Vagina (tissue), 2 donors: ENCODE measurements around the gene DUSP15. TPM values are rescaled to one million over a fixed set of nuclear protein-coding genes. Genes with fewer than 3 reads are reported as not detected.

Experiments used
- DNase-seq, 2 donors: peaks; one replicate each; pipeline ENCODE4 v3.0.0-alpha.2; 2017; ENCODE audit errors: extremely low spot score in 2 of 2
- H3K27ac ChIP-seq: fragments of 200-600 bp; sonication (generic); one replicate; pipeline ENCODE4 v1.5.1; 2019
- H3K27me3 ChIP-seq: fragments of 200-600 bp; sonication (generic); one replicate; pipeline ENCODE4 v1.5.1; 2019
- H3K36me3 ChIP-seq, 2 donors: fragments of 200-600 bp; sonication (generic); one replicate each; pipeline ENCODE4 v1.5.1; 2017 to 2019
- H3K4me1 ChIP-seq: fragments of 200-600 bp; sonication (generic); one replicate; pipeline ENCODE4 v1.5.1; 2019
- H3K4me3 ChIP-seq, 2 donors: fragments of 200-600 bp; sonication (generic); 1 replicate in 1 of 2; 2 replicates in 1 of 2; pipeline ENCODE4 v1.5.1; 2016 to 2019
- H3K9me3 ChIP-seq: fragments of 200-600 bp; sonication (generic); one replicate; pipeline ENCODE4 v1.5.1; 2019
- POLR2A ChIP-seq, 2 donors: fragments of 450-650 bp; IDR thresholded peaks; one replicate each; pipeline ENCODE4 v1.6.1; 2017; ENCODE audit warnings: antibody characterized with exemption in 2 of 2, mild to moderate bottlenecking in 2 of 2, moderate library complexity in 2 of 2
- POLR2AphosphoS5 ChIP-seq, 2 donors: sonication (generic); formaldehyde crosslinking; IDR thresholded peaks; one replicate each; pipeline ENCODE4 v1.9.0; 2017; ENCODE audit warnings: antibody characterized with exemption in 2 of 2, mild to moderate bottlenecking in 2 of 2, low read depth in 1 of 2; ENCODE audit not compliant: insufficient read depth in 1 of 2
- intact Hi-C: fragments of 100-400 bp; cut with DNase I; formaldehyde crosslinking; loops from one replicate; pipeline ENCODE4 v1.15.1; 2023
- total RNA-seq: library from RNA; depleted of rRNA; stranded (reverse); fragments of >200 nt; gene quantifications from one replicate; pipeline ENCODE4 v1.2.3, GENCODE V29; 2016
- TF ChIP-seq, protein P1 (sequence below), 3 experiments: fragments of 450-650 bp in 2 of 3; fragments of 200-600 bp in 1 of 3; sonication (generic) in 1 of 3; IDR thresholded peaks; one replicate each; pipeline ENCODE4 v1.5.1; 2017 to 2019; ENCODE audit warnings: antibody characterized with exemption in 3 of 3, mild to moderate bottlenecking in 2 of 3, moderate library complexity in 2 of 3

The DUSP15 gene
- total RNA-seq, 1 donor from 2014 or later: 2.5 TPM

DNA sequence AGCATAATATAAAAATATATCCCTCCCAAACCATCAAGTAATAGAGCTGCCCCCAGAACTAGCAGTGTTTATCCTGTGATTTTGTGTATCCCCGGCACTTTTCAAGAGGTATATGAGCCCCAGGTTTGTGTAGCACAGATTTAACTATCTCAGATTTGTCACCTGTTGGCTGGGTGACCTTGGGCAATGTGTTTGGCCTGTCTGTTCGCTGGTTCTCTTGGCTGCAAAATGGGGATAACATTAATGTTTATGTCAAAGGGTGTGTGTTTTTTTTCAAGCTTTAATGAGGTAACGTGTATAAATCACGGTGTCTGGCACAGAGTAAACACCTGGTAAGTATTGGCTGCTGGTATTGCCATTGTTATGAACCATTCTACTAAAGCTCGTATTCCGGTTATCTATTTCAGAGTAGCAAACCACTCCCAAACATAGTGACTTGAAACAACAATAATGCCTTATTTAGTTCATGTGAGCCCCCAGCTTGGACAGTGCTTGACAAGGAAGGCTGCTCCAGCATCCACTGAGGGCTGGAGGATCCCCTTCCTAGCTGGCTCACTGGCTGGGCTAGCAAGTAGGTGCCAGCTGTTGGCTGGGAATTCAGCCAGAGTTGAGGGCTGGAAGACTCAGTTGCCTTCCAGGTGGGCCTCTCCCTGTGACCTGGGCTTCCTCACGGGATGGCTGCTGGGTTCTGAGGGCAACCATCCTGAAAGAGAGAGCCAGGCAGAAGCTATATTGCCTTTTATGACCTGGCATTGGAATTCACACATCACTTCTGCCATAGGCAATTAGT lies 45.4 kb upstream of the DUSP15 start:
- intact Hi-C loops: no loop called here
- Histone ChIP-seq H3K4me3 (no peak overlapping the region), H3K4me1 (no peaks in the 10 kb centered on the region), H3K9me3 (no peaks in the 10 kb centered on the region), H3K36me3 (no peaks in the 10 kb centered on the region), H3K27ac (no peak overlapping the region), H3K27me3 (no peaks in the 10 kb centered on the region)
- no peak for DNase-seq
- no peak for TF ChIP-seq POLR2AphosphoS5 (IDR thresholded peaks at IDR 0.05; ENCODE audit: insufficient read depth in 1 of 2, low read depth in 1 of 2)

GRCh38 chr20:31914170-31914569 lies 43.8 kb upstream of the DUSP15 start:
- no peak for DNase-seq
- no peaks in the 10 kb centered on the region for H3K27me3 ChIP-seq
- intact Hi-C loops: no loop called here
- no peaks in the 10 kb centered on the region for H3K9me3 ChIP-seq
- H3K4me1 ChIP-seq: no peaks in the 10 kb centered on the region
- no peak overlapping the region for H3K4me3 ChIP-seq
- no peak overlapping the region for H3K27ac ChIP-seq
- TF ChIP-seq POLR2AphosphoS5 (IDR thresholded peaks at IDR 0.05; ENCODE audit: insufficient read depth in 1 of 2, low read depth in 1 of 2) (no peak), POLR2A (IDR thresholded peaks at IDR 0.05) (no peak)
- TF ChIP-seq, protein P1, sequence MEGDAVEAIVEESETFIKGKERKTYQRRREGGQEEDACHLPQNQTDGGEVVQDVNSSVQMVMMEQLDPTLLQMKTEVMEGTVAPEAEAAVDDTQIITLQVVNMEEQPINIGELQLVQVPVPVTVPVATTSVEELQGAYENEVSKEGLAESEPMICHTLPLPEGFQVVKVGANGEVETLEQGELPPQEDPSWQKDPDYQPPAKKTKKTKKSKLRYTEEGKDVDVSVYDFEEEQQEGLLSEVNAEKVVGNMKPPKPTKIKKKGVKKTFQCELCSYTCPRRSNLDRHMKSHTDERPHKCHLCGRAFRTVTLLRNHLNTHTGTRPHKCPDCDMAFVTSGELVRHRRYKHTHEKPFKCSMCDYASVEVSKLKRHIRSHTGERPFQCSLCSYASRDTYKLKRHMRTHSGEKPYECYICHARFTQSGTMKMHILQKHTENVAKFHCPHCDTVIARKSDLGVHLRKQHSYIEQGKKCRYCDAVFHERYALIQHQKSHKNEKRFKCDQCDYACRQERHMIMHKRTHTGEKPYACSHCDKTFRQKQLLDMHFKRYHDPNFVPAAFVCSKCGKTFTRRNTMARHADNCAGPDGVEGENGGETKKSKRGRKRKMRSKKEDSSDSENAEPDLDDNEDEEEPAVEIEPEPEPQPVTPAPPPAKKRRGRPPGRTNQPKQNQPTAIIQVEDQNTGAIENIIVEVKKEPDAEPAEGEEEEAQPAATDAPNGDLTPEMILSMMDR (IDR thresholded peaks at IDR 0.05): no peak
- H3K36me3 ChIP-seq: no peaks in the 10 kb centered on the region

DNA sequence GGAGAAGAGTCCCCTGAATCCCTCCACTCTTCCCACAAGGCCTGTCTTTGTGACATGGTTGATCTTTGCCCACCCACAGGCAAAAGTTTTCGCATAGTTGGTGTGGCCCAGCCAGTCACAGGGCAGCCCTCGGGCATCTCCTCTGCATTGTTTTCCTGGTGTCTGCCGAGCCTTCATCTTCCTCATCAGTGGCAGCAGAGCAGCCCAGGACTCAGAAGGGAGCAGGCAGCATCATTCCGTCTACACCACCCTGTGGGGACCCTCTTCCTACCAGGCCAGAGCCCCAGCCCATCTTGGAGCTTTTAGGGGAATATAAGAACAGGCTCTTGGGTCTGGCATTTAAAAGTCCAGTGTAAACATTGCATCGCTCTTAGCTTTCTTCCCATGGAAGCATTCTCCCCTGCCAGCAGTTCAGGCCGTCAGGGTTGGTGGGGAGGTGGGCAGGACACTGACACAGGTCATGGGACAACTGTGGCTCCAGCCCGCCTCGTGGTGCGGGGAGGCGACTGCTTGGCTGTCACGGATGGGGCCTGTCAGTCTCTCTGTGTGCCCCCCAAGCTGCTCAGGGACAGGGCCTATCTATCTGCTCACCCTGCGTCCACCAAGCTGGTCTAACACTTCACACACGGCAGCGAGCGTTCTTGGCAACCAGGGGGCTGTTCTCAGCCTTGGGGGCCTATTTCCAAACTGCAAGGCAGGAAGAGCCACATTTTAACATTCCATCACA lies 43.3 kb upstream of the DUSP15 start:
- Histone ChIP-seq H3K36me3 (no peaks in the 10 kb centered on the region), H3K4me3 (no peak overlapping the region), H3K27me3 (no peaks in the 10 kb centered on the region), H3K4me1 (no peaks in the 10 kb centered on the region), H3K9me3 (no peaks in the 10 kb centered on the region), H3K27ac (no peak overlapping the region)
- DNase-seq: no peak
- intact Hi-C loops: no loop called here
- TF ChIP-seq, protein P1 (IDR thresholded peaks at IDR 0.05): no peak
- no peak for TF ChIP-seq POLR2A (IDR thresholded peaks at IDR 0.05)
- TF ChIP-seq POLR2AphosphoS5 (IDR thresholded peaks at IDR 0.05; ENCODE audit: insufficient read depth in 1 of 2, low read depth in 1 of 2): no peak

GRCh38 chr20:31910071-31910803 lies 39.9 kb upstream of the DUSP15 start:
- Histone ChIP-seq H3K4me1 (no peaks in the 10 kb centered on the region), H3K4me3 (no peak overlapping the region), H3K27me3 (no peaks in the 10 kb centered on the region), H3K36me3 (no peaks in the 10 kb centered on the region), H3K9me3 (no peaks in the 10 kb centered on the region), H3K27ac (no peak overlapping the region)
- DNase-seq: no peak
- intact Hi-C loops: no loop called here
- TF ChIP-seq POLR2AphosphoS5 (IDR thresholded peaks at IDR 0.05; ENCODE audit: insufficient read depth in 1 of 2, low read depth in 1 of 2) (no peak), POLR2A (IDR thresholded peaks at IDR 0.05) (no peak)
- TF ChIP-seq, protein P1 (IDR thresholded peaks at IDR 0.05): no peak

DNA sequence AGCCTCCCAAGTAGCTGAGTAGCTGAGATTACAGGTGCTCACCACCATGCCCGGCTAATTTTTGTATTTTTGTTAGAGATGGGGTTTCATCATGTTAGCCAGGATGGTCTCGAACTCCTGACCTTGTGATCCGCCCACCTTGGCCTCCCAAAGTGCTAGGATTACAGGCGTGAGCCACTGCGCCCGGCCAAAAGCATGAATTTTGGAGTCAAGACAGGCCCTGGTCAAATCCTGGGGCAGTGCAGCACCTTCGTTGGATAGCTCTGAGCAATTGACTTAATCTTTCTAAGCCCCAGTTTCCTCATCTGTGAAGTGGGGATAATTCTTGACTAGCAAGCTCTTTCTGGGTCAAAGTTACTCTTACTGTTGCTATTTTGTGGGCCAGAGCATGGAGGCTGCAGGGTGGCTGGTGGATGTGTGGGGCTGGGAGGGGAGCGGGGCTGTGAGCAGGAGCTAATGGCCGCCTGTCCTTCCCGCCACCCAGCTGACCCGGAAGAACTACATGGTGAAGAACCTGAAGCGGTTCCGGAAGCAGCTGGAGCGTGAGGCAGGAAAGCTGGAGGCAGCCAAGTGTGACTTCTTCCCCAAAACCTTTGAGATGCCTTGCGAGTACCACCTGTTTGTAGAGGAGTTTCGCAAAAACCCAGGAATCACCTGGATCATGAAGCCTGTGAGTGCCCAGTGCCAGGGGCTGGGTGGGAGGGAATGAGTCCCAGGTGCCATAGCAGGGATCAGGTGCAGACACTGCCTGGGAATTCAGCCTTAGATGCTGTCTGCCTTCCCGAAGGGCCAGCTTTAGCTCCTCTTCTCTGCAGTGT lies 39.1 kb upstream of the DUSP15 start:
- Histone ChIP-seq H3K27me3 (no peaks in the 10 kb centered on the region), H3K4me1 (no peaks in the 10 kb centered on the region), H3K36me3 (no peaks in the 10 kb centered on the region), H3K9me3 (no peaks in the 10 kb centered on the region), H3K27ac (no peak overlapping the region), H3K4me3 (no peak overlapping the region)
- DNase-seq: no peak
- intact Hi-C loops: no loop called here
- TF ChIP-seq POLR2A (IDR thresholded peaks at IDR 0.05): no peak
- TF ChIP-seq, protein P1 (IDR thresholded peaks at IDR 0.05): no peak
- no peak for TF ChIP-seq POLR2AphosphoS5 (IDR thresholded peaks at IDR 0.05; ENCODE audit: insufficient read depth in 1 of 2, low read depth in 1 of 2)
